Measurements from ENCODE around the gene GNL1.
A peak's percentile ranks its signal among the peaks of the same experiment; 100 is the strongest.
"Not testable (repeated sequence)": the region's sequence is repeated elsewhere in the genome, so short reads cannot be mapped to it uniquely, and the experiment has no call there.

Gene GNL1

DNA sequence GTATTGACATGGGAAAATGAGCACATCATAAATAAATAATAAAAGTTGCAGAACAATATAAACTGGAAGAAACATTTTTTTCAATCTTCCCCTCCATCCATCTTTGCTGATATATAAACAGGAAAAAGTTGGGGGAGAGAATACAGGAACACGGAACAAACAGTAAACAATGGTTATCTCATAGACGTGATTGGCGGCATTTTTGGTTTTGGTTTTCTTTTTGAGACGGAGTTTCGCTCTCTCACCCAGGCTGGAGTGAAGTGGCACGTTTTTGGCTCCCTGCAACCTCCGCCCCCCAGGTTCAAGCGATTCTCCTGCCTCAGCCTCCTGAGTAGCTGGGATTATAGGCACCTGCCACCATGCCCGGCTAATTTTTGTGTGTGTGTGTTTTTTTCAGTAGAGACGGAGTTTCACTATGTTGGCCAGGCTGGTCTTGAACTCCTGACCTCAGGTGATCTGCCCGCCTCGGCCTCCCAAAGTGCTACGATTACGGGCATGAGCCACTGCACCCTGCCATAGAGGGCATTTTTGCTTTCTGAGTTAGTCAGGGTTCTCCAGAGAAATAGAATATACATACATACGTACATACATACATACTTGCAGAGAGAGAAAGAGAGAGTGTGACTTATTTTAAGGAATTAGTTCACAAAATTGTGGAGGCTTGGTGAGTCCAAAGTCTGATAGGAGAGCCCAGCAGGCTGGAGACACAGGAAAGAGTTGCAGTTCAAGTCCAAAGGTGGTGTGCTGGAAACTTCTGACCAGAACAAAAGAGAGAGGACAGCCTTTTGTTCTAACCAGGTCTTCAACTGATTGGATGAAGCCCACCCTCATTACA lies 22.6 kb downstream of the GNL1 start:
- ChIA-PET CTCF (interaction anchor here (0.9 to 18.1 kb wide), 4 partner anchors 9 to 553 kb away, joined by 3 to 388 read pairs (median 136); no protein-coding TSS in a partner anchor), POLR2A (interaction anchor here (1.5 kb wide), 1 partner anchor 43 kb away, joined by 3 read pairs; no protein-coding TSS in a partner anchor)
- TF ChIP-seq, protein P1, sequence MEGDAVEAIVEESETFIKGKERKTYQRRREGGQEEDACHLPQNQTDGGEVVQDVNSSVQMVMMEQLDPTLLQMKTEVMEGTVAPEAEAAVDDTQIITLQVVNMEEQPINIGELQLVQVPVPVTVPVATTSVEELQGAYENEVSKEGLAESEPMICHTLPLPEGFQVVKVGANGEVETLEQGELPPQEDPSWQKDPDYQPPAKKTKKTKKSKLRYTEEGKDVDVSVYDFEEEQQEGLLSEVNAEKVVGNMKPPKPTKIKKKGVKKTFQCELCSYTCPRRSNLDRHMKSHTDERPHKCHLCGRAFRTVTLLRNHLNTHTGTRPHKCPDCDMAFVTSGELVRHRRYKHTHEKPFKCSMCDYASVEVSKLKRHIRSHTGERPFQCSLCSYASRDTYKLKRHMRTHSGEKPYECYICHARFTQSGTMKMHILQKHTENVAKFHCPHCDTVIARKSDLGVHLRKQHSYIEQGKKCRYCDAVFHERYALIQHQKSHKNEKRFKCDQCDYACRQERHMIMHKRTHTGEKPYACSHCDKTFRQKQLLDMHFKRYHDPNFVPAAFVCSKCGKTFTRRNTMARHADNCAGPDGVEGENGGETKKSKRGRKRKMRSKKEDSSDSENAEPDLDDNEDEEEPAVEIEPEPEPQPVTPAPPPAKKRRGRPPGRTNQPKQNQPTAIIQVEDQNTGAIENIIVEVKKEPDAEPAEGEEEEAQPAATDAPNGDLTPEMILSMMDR (IDR thresholded peaks at IDR 0.05; ENCODE audit: insufficient read depth, low read length, missing control alignments) = no peak
- no peak overlapping the region for H3K4me3 ChIP-seq (ENCODE audit: low read depth, low read length)
- DNase-seq (ENCODE audit: low read depth, low spot score) = no peak

DNA sequence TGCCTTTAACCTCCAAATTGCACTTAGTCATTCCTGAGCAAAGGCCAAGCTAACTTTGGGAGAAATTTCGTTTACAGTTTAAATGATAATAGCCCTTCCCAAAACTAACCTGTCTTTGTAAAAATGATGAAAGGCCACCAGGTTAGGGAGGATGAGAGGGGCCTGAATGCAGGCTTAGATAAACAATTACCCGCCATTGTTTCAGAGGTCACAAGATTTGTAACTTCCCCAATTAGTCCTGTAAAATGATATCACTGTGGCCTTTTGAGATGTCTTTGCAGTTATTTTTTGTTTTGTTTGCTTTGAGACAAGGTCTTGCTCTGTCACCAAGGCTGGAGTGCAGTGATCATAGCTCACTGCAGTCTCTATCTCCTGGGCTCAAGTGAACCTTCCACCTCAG lies 26.3 kb downstream of the GNL1 start:
- CTCF ChIA-PET = interaction anchor here (0.8 to 18.1 kb wide), 8 partner anchors 12 to 46 kb away, joined by 3 to 388 read pairs (median 4); no protein-coding TSS in a partner anchor
- no peak for DNase-seq (ENCODE audit: low read depth, low spot score)
- H3K4me3 ChIP-seq (ENCODE audit: low read depth, low read length) = no peak overlapping the region
- TF ChIP-seq, protein P1 (IDR thresholded peaks at IDR 0.05; ENCODE audit: insufficient read depth, low read length, missing control alignments) = no peak
- POLR2A ChIA-PET = no interaction called here

DNA sequence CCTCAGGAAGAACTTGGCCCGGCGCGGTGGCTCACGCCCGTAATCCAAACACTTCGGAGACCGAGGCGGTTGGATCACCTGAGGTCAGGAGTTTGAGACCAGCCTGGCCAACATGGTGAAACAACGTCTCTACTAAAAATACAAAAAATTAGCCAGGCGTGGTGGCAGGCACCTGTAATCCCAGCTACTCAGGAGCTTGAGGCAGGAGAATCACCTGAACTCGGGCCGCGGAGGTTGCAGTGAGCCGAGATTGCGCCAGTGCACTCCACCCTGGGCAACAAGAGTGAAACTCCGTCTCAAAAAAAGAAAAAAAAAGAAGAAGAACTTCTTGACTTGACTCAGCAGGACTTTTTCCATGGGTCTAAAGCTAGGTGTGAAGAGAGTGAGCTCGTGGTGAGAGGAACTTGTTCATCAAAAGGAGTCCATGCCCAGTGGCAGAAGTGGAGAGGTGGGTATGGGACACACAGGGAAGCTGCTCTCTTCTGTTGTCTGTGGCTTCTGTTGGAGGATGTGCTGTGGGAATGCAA lies 26.9 kb downstream of the GNL1 start:
- POLR2A ChIA-PET; DNase-seq (ENCODE audit: low read depth, low spot score): not testable (repeated sequence)

DNA sequence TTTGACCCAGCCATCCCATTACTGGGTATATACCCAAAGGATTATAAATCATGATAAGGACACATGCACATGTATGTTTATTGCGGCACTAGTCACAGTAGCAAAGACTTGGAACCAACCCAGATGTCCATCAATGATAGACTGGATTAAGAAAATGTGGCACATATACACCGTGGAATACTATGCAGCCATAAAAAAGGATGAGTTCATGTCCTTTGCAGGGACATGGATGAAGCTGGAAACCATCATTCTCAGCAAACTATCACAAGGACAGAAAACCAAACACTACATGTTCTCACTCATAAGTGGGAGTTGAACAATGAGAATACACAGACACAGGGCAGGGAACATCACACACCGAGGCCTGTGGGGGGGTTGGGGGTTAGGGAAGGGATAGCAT lies 29.8 kb downstream of the GNL1 start:
- POLR2A ChIA-PET; DNase-seq (ENCODE audit: low read depth, low spot score); H3K4me3 ChIP-seq (ENCODE audit: low read depth, low read length): not testable (repeated sequence)
- CTCF ChIA-PET = interaction anchor here (1.0 to 18.1 kb wide), 4 partner anchors 8 to 44 kb away, joined by 3 to 388 read pairs (median 11); no protein-coding TSS in a partner anchor

More for the DNA sequence above, 26.9 kb downstream of the GNL1 start:
- H3K4me3 ChIP-seq (ENCODE audit: low read depth, low read length) = not testable (repeated sequence)
- CTCF ChIA-PET = interaction anchor here (0.8 to 18.1 kb wide), 8 partner anchors 11 to 46 kb away, joined by 3 to 388 read pairs (median 4); no protein-coding TSS in a partner anchor

DNA sequence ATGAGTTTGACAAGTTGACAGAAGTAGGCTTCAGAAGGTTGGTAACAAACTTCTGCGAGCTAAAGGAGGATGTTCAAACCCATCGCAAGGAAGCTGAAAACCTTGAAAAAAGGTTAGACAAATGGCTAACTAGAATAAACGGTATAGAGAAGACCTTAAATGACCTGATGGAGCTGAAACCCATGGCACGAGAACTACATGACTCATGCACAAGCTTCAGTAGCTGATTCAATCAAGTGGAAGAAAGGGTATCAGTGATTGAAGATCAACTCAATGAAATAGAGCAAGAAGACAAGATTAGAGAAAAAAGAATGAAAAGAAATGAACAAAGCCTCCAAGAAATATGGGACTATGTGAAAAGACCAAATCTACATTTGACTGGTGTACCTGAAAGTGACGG lies 34.3 kb downstream of the GNL1 start:
- DNase-seq (ENCODE audit: low read depth, low spot score); H3K4me3 ChIP-seq (ENCODE audit: low read depth, low read length); POLR2A ChIA-PET: not testable (repeated sequence)
- CTCF ChIA-PET = interaction anchor here (1.3 to 18.1 kb wide), 8 partner anchors 10 to 68 kb away, joined by 3 to 388 read pairs (median 7); no protein-coding TSS in a partner anchor

DNA sequence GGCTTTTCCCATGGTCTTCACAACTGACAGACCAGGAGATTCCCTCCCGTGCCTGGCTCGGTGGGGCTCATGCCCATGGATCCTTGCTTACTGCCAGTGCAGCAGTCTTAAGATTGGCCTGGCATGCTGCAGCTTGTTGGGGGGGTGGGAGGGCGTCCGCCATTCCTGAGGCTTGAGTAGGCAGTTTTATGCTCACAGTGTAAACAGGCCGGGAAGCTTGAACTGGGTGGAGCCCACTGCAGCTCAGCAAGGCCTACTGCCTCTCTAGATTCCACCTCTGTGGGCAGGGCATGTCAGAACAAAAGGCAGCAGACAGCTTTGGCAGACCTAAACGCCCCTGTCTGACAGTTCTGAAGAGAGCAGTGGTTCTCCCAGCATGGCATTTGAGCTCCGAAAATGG lies 35.2 kb downstream of the GNL1 start:
- not testable (repeated sequence) for H3K4me3 ChIP-seq (ENCODE audit: low read depth, low read length); DNase-seq (ENCODE audit: low read depth, low spot score)
- POLR2A ChIA-PET = interaction anchor here (1.1 kb wide), 1 partner anchor 11 kb away, joined by 3 read pairs; no protein-coding TSS in a partner anchor
- CTCF ChIA-PET = interaction anchor here (1.3 to 18.1 kb wide), 8 partner anchors 11 to 67 kb away, joined by 3 to 388 read pairs (median 7); no protein-coding TSS in a partner anchor

DNA sequence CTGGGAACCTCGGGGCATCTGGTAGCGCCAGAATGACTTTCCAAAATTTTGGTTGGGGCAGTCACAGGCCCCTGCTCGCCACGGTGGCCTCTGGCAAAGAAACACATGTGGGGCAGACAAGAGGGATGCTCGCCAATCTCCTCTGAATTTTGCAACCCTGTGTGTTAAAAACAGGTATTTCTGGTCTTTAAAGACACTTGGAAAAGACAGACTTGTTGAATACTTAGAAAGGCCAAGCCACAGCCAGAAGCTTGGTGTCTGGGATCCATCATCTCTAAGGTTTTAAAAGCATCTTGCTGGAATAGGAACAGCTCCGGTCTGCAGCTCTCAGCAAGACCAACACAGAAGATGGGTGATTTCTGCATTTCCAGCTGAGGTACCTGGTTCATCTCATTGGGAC lies 35.8 kb downstream of the GNL1 start:
- DNase-seq (ENCODE audit: low read depth, low spot score) = no peak
- POLR2A ChIA-PET = interaction anchor here (1.1 kb wide), 1 partner anchor 12 kb away, joined by 3 read pairs; no protein-coding TSS in a partner anchor

DNA sequence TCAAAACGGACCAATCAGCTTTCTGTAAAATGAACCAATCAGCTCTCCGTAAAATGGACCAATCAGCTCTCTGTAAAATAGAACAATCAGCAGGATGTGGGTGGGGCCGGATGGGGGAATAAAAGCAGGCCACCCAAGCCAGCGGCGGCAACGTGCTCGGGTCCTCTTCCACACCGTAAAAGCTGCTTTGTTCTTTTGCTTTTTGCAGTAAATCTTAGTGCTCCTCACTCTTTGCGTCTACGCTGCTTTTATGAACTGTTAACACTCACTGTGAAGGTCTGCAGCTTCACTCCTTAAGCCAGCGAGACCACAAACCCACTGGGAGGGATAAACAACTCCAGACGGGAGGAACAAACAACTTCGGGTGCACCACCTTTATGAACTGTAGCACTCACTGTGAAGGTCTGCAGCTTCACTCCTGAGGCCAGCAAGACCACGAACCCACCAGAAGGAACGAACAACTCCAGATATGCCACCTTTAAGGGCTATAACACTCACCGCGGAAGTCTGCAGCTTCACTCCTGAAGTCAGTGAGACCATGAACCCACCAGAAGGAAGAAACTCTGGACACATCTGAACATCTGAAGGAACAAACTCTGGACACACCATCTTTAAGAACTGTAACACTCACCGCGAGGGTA lies 37.7 kb downstream of the GNL1 start:
- CTCF ChIA-PET = interaction anchor here (1.1 to 18.1 kb wide), 7 partner anchors 9 to 35 kb away, joined by 3 to 388 read pairs (median 7); no protein-coding TSS in a partner anchor
- DNase-seq (ENCODE audit: low read depth, low spot score); H3K4me3 ChIP-seq (ENCODE audit: low read depth, low read length); POLR2A ChIA-PET: not testable (repeated sequence)

More for the DNA sequence above, 35.8 kb downstream of the GNL1 start:
- CTCF ChIA-PET = interaction anchor here (1.3 to 18.1 kb wide), 7 partner anchors 11 to 39 kb away, joined by 3 to 388 read pairs (median 7); no protein-coding TSS in a partner anchor
- no peak overlapping the region for H3K4me3 ChIP-seq (ENCODE audit: low read depth, low read length)
- TF ChIP-seq, protein P1 (IDR thresholded peaks at IDR 0.05; ENCODE audit: insufficient read depth, low read length, missing control alignments) = no peak

DNA sequence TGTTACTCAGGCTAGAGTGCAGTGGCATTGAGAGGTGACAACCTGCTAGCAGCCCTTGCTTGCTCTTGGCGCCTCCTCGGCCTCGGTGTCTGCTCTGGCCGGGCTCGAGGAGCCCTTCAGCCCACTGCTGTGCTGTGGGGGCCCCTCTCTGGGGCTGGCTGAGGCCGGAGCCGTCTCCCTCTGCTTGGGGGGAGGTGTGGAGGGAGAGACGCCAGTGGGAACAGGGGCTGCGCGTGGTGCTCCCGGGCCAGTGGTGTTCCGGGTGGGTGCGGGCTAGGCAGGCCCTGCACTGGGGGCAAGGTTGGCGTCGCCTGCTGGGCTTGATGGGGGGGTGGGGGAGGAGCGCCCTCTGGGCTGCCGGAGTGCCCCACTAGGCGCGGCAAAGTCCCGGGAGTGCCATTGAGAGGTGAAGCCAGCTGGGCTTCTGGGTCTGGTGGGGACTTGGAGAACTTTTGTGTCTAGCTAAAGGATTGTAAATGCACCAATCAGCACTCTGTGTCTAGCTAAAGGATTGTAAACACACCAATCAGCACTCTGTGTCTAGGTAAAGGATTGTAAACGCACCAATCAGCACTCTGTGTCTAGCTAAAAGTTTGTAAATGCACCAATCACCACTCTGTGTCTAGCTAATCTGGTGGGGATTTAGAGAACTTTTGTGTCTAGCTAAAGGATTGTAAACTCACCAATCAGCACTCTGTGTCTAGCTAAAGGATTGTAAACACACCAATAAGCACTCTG lies 38.4 kb downstream of the GNL1 start:
- H3K4me3 ChIP-seq (ENCODE audit: low read depth, low read length); POLR2A ChIA-PET; DNase-seq (ENCODE audit: low read depth, low spot score): not testable (repeated sequence)
- CTCF ChIA-PET = interaction anchor here (1.0 to 18.1 kb wide), 7 partner anchors 9 to 35 kb away, joined by 3 to 388 read pairs (median 4); no protein-coding TSS in a partner anchor

DNA sequence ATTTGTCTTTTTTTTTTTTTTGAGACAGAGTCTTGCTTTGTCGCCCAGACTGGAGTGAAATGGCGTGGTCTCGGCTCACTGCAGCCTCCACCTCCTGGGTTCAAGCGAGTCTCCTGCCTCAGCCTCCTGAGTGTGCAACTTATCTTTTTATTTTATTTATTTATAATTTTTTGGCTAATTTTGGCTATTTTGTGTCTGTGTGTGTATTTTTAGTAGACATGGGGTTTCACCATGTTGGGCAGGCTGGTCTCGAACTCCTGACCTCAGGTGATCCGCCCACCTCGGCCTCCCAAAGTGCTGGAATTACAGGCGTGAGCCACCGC lies 39.6 kb downstream of the GNL1 start:
- CTCF ChIA-PET = interaction anchor here (3.4 to 18.1 kb wide), 2 partner anchors 15 to 26 kb away, joined by 17 to 388 read pairs; no protein-coding TSS in a partner anchor
- POLR2A ChIA-PET; DNase-seq (ENCODE audit: low read depth, low spot score): not testable (repeated sequence)
- H3K4me3 ChIP-seq (ENCODE audit: low read depth, low read length) = peak overlapping the region; percentile 59
